SK-N-SH (cell line): ENCODE data around the gene RAD1. TPM values are rescaled to one million over a fixed set of nuclear protein-coding genes. Genes with fewer than 3 reads are reported as not detected.
A peak's percentile ranks its signal among the peaks of the same experiment; 100 is the strongest.

ENCODE experiments used
- CTCF ChIA-PET: fragments of 300-600, 350-600 bp; formaldehyde crosslinking; extraction: SDS; loops from one replicate; lab custom pipeline; 2021; lab: Yijun Ruan, JAX
- POLR2A ChIA-PET: fragments of 350-600 bp; sonication (Branson Sonifier 250); formaldehyde crosslinking; extraction: SDS; loops from one replicate; lab custom pipeline; 2020; ENCODE audit warnings: antibody characterized with exemption, inconsistent platforms; lab: Yijun Ruan, JAX
- DNase-seq: peaks from one replicate; pipeline ENCODE4 v3.0.0; 2012
- H2AFZ ChIP-seq: fragments of 200-600 bp; sonication (generic); 2 replicates; pipeline ENCODE4 v1.8.1; 2016; ENCODE audit warnings: antibody characterized with exemption, mild to moderate bottlenecking, low read depth
- H3F3A ChIP-seq: fragments of 200-600 bp; sonication (generic); replicated peaks from 2 replicates; pipeline ENCODE3; 2016; ENCODE audit warnings: antibody characterized with exemption, mild to moderate bottlenecking; ENCODE audit not compliant: insufficient read depth
- H3K27ac ChIP-seq, 2 experiments: fragments of 200-500 bp in 1 of 2; fragments of 200-600 bp in 1 of 2; sonication (Bioruptor generic) in 1 of 2; sonication (generic), shearing (Covaris generic) in 1 of 2; 2 replicates each; pipeline versions ENCODE4 v1.5.1 to v1.6.1; 2014 to 2016; ENCODE audit warnings: low read depth in 2 of 2, inconsistent platforms in 1 of 2, low read length in 1 of 2, mild to moderate bottlenecking in 1 of 2, mixed read lengths in 1 of 2
- H3K27me3 ChIP-seq: fragments of 200-600 bp; sonication (generic), shearing (Covaris generic); 2 replicates; pipeline ENCODE4 v1.6.1; 2016; ENCODE audit warnings: mixed run types; ENCODE audit not compliant: insufficient read depth
- H3K36me3 ChIP-seq, 2 experiments: fragments of 200-500 bp in 1 of 2; fragments of 200-600 bp in 1 of 2; sonication (Bioruptor generic) in 1 of 2; sonication (generic) in 1 of 2; replicated peaks in 1 of 2; 2 replicates each; pipeline versions ENCODE3 to v1.5.1; 2014 to 2016; ENCODE audit warnings: low read length in 1 of 2, mild to moderate bottlenecking in 1 of 2; ENCODE audit not compliant: insufficient read depth in 2 of 2, control insufficient read depth in 1 of 2
- H3K4me1 ChIP-seq, 2 experiments: fragments of 200-500 bp in 1 of 2; fragments of 200-600 bp in 1 of 2; sonication (Bioruptor generic) in 1 of 2; sonication (generic), shearing (Covaris generic) in 1 of 2; 2 replicates each; pipeline versions ENCODE4 v1.5.1 to v1.6.1; 2014 to 2016; ENCODE audit warnings: low read depth in 1 of 2, low read length in 1 of 2, mixed run types in 1 of 2; ENCODE audit not compliant: insufficient read depth in 2 of 2, control insufficient read depth in 1 of 2
- H3K4me2 ChIP-seq: fragments of 200-600 bp; sonication (generic), shearing (Covaris generic); 2 replicates; pipeline ENCODE4 v1.6.1; 2017; ENCODE audit warnings: mixed run types
- H3K4me3 ChIP-seq, 2 experiments: fragments of 200-500 bp in 1 of 2; fragments of 200-600 bp in 1 of 2; sonication (Bioruptor generic) in 1 of 2; sonication (generic), shearing (Covaris generic) in 1 of 2; 2 replicates each; pipeline versions ENCODE4 v1.5.1 to v1.8.1; 2014 to 2016; ENCODE audit warnings: low read depth in 2 of 2, inconsistent platforms in 1 of 2, low read length in 1 of 2, mild to moderate bottlenecking in 1 of 2, mixed read lengths in 1 of 2, moderate library complexity in 1 of 2
- H3K79me2 ChIP-seq: fragments of 200-600 bp; sonication (generic); 2 replicates; pipeline ENCODE4 v1.8.1; 2017; ENCODE audit warnings: mild to moderate bottlenecking; ENCODE audit not compliant: insufficient read depth
- H3K9ac ChIP-seq: fragments of 200-600 bp; sonication (generic); 2 replicates; pipeline ENCODE4 v1.6.1; 2017; ENCODE audit warnings: mixed run types
- H3K9me2 ChIP-seq: fragments of 200-600 bp; sonication (generic); 2 replicates; pipeline ENCODE4 v1.6.1; 2017; ENCODE audit warnings: mixed run types
- H3K9me3 ChIP-seq: fragments of 200-600 bp; sonication (generic); 2 replicates; pipeline ENCODE4 v1.6.1; 2017; ENCODE audit warnings: mixed run types, mild to moderate bottlenecking, moderate library complexity
- H4K20me1 ChIP-seq: fragments of 200-600 bp; sonication (generic); 2 replicates; pipeline ENCODE4 v1.6.1; 2017; ENCODE audit warnings: mild to moderate bottlenecking, mixed run types; ENCODE audit not compliant: insufficient read depth
- CHD2 ChIP-seq: fragments of 150-350 bp; IDR thresholded peaks from 2 replicates; pipeline ENCODE4 v1.6.1; 2018; ENCODE audit warnings: low read length; ENCODE audit not compliant: partially characterized antibody
- ELF1 ChIP-seq: IDR thresholded peaks from 2 replicates; pipeline ENCODE4 v1.4.0; 2012
- EZH2phosphoT487 ChIP-seq: fragments of 200-600 bp; sonication (generic); IDR thresholded peaks from 2 replicates; pipeline ENCODE4 v1.6.1; 2017; ENCODE audit warnings: low read depth, mixed run types, mild to moderate bottlenecking, antibody characterized with exemption, moderate library complexity, borderline replicate concordance
- FOSL2 ChIP-seq: IDR thresholded peaks from 2 replicates; pipeline ENCODE4 v1.4.0; 2012; ENCODE audit warnings: low read depth, mild to moderate bottlenecking, moderate library complexity, borderline replicate concordance
- FOXJ3 ChIP-seq: sonication (generic); formaldehyde crosslinking; IDR thresholded peaks from 2 replicates; pipeline ENCODE4 v1.5.1; 2020; ENCODE audit warnings: mild to moderate bottlenecking, missing genetic modification reagents
- FOXM1 ChIP-seq: IDR thresholded peaks from 2 replicates; pipeline ENCODE4 v1.4.0; 2012; ENCODE audit warnings: low read depth, mild to moderate bottlenecking
- GABPA ChIP-seq: IDR thresholded peaks from 2 replicates; pipeline ENCODE4 v1.4.0; 2012; ENCODE audit warnings: low read depth, mild to moderate bottlenecking
- GATA2 ChIP-seq: sonication (generic); formaldehyde crosslinking; IDR thresholded peaks from 2 replicates; pipeline ENCODE4 v1.5.0; 2020; ENCODE audit warnings: mild to moderate bottlenecking, missing genetic modification reagents
- MXI1 ChIP-seq: IDR thresholded peaks from 2 replicates; pipeline ENCODE4 v1.6.1; 2012; ENCODE audit warnings: mild to moderate bottlenecking, low read depth, low read length, improper control_type of control experiment
- NFIC ChIP-seq: IDR thresholded peaks from 2 replicates; pipeline ENCODE4 v1.4.0; 2012; ENCODE audit warnings: borderline replicate concordance
- NRF1 ChIP-seq: IDR thresholded peaks from 2 replicates; pipeline ENCODE4 v1.6.1; 2012; ENCODE audit warnings: low read depth, mild to moderate bottlenecking, low read length
- RAD21 ChIP-seq: IDR thresholded peaks from 2 replicates; pipeline ENCODE4 v1.6.1; 2012; ENCODE audit warnings: mild to moderate bottlenecking, low read length
- RFX5 ChIP-seq: IDR thresholded peaks from 2 replicates; pipeline ENCODE4 v1.6.1; 2012; ENCODE audit warnings: mild to moderate bottlenecking, improper control_type of control experiment, low read length
- SIN3A ChIP-seq: IDR thresholded peaks from 2 replicates; pipeline ENCODE4 v1.6.1; 2012; ENCODE audit warnings: low read depth, mild to moderate bottlenecking, low read length, moderate library complexity, borderline replicate concordance
- SMC3 ChIP-seq: IDR thresholded peaks from 2 replicates; pipeline ENCODE4 v1.6.1; 2012; ENCODE audit warnings: low read depth, low read length, improper control_type of control experiment
- TAF1 ChIP-seq: IDR thresholded peaks from 2 replicates; pipeline ENCODE4 v1.6.1; 2012; ENCODE audit warnings: low read depth, mild to moderate bottlenecking, low read length, moderate library complexity, borderline replicate concordance
- YY1 ChIP-seq: IDR thresholded peaks from 2 replicates; pipeline ENCODE4 v1.4.0; 2012; ENCODE audit warnings: low read depth, mild to moderate bottlenecking
- WGBS: methylation state at CpG from one replicate; pipeline ENCODE4 v1.1.6; 2017; ENCODE audit warnings: low lambda C conversion rate; 5-methylcytosine and 5-hydroxymethylcytosine counted together
- polyA plus RNA-seq, 3 experiments: library from polyadenylated mRNA; depleted of rRNA; stranded (reverse); fragments of >200 nt; gene quantifications; 2 replicates each; pipeline ENCODE4 v1.2.3, GENCODE V29; 2012
- TF ChIP-seq, protein P1 (sequence below): fragments of 200-600 bp; sonication (generic); IDR thresholded peaks from 2 replicates; pipeline ENCODE4 v1.6.1; 2017; ENCODE audit warnings: antibody characterized with exemption, mild to moderate bottlenecking, moderate library complexity
- TF ChIP-seq, protein P2 (sequence below): IDR thresholded peaks from 2 replicates; pipeline ENCODE4 v1.6.1; 2012; ENCODE audit warnings: mild to moderate bottlenecking, low read depth, low read length, moderate library complexity
- TF ChIP-seq, protein P3 (sequence below): IDR thresholded peaks from 2 replicates; pipeline ENCODE4 v1.4.0; 2012; ENCODE audit warnings: low read depth, borderline replicate concordance
- TF ChIP-seq, protein P4 (sequence below): fragments of 150-350 bp; IDR thresholded peaks from 2 replicates; pipeline ENCODE4 v1.6.1; 2017; ENCODE audit warnings: antibody characterized with exemption, low read length, low read depth, borderline replicate concordance
- TF ChIP-seq, protein P5 (sequence below): IDR thresholded peaks from 2 replicates; pipeline ENCODE4 v1.4.0; 2012; ENCODE audit warnings: low read depth
- TF ChIP-seq, protein P6 (sequence below): IDR thresholded peaks from 2 replicates; pipeline ENCODE4; 2012

Gene RAD1
- polyA plus RNA-seq, 1 of the 3 experiments (the other 2 are of a cell fraction) = 21.2 TPM

DNA sequence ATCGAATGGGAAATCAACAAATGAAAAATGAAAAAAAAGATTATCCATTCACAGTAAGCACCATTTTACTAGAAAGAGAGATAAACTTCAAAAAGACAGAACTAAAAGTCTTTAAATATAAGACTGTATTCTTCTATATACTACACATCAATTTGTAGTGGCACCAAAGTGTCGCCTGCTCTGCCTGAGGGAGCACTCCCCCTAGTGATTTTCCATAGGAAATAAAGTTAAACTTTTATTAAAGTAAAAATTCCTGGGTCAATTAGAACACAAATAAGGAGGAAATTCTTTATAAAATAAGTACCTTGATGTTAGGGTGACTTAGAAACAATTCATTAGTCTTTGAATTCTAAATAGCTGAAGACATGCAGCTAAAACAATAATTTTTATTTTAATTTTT is 9.7 kb downstream of the RAD1 start:
- no peak overlapping the region for H3K4me3 ChIP-seq
- no peaks in the 10 kb centered on the region for H3K9me2 ChIP-seq
- 80% methylated on average over 2 of the region's 2 CpGs for whole genome bisulfite sequencing
- peak; percentile 8 for DNase-seq
- CTCF ChIA-PET = interaction anchor here (1.4 to 2.3 kb wide), 2 partner anchors 8 to 382 kb away, joined by 4 to 9 read pairs; no protein-coding TSS in a partner anchor
- no peak overlapping the region for H3K9ac ChIP-seq
- H3K36me3 ChIP-seq = peaks cover 28 to 38% of the 10 kb centered on the region in 2 experiments
- no peak overlapping the region for H3K27ac ChIP-seq
- no peaks in the 10 kb centered on the region for H4K20me1 ChIP-seq
- H3K79me2 ChIP-seq = no peaks in the 10 kb centered on the region
- POLR2A ChIA-PET = no interaction called here
- H2AFZ ChIP-seq = no peak overlapping the region
- H3K4me1 ChIP-seq = no peaks in the 10 kb centered on the region
- H3K27me3 ChIP-seq = no peaks in the 10 kb centered on the region
- H3K9me3 ChIP-seq = no peaks in the 10 kb centered on the region
- no peak for TF ChIP-seq FOXM1
- TF ChIP-seq, protein P1, sequence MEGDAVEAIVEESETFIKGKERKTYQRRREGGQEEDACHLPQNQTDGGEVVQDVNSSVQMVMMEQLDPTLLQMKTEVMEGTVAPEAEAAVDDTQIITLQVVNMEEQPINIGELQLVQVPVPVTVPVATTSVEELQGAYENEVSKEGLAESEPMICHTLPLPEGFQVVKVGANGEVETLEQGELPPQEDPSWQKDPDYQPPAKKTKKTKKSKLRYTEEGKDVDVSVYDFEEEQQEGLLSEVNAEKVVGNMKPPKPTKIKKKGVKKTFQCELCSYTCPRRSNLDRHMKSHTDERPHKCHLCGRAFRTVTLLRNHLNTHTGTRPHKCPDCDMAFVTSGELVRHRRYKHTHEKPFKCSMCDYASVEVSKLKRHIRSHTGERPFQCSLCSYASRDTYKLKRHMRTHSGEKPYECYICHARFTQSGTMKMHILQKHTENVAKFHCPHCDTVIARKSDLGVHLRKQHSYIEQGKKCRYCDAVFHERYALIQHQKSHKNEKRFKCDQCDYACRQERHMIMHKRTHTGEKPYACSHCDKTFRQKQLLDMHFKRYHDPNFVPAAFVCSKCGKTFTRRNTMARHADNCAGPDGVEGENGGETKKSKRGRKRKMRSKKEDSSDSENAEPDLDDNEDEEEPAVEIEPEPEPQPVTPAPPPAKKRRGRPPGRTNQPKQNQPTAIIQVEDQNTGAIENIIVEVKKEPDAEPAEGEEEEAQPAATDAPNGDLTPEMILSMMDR = peak; percentile 71
- TF ChIP-seq YY1 = no peak
- no peak for TF ChIP-seq CHD2
- no peak for TF ChIP-seq EZH2phosphoT487
- TF ChIP-seq FOXJ3 (CRISPR knock-in tag) = no peak
- TF ChIP-seq, protein P2, sequence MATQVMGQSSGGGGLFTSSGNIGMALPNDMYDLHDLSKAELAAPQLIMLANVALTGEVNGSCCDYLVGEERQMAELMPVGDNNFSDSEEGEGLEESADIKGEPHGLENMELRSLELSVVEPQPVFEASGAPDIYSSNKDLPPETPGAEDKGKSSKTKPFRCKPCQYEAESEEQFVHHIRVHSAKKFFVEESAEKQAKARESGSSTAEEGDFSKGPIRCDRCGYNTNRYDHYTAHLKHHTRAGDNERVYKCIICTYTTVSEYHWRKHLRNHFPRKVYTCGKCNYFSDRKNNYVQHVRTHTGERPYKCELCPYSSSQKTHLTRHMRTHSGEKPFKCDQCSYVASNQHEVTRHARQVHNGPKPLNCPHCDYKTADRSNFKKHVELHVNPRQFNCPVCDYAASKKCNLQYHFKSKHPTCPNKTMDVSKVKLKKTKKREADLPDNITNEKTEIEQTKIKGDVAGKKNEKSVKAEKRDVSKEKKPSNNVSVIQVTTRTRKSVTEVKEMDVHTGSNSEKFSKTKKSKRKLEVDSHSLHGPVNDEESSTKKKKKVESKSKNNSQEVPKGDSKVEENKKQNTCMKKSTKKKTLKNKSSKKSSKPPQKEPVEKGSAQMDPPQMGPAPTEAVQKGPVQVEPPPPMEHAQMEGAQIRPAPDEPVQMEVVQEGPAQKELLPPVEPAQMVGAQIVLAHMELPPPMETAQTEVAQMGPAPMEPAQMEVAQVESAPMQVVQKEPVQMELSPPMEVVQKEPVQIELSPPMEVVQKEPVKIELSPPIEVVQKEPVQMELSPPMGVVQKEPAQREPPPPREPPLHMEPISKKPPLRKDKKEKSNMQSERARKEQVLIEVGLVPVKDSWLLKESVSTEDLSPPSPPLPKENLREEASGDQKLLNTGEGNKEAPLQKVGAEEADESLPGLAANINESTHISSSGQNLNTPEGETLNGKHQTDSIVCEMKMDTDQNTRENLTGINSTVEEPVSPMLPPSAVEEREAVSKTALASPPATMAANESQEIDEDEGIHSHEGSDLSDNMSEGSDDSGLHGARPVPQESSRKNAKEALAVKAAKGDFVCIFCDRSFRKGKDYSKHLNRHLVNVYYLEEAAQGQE = no peak
- TF ChIP-seq SMC3 = peak; percentile 26
- TF ChIP-seq SIN3A = no peak
- TF ChIP-seq, protein P3, sequence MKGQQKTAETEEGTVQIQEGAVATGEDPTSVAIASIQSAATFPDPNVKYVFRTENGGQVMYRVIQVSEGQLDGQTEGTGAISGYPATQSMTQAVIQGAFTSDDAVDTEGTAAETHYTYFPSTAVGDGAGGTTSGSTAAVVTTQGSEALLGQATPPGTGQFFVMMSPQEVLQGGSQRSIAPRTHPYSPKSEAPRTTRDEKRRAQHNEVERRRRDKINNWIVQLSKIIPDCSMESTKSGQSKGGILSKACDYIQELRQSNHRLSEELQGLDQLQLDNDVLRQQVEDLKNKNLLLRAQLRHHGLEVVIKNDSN = no peak
- no peak for TF ChIP-seq GABPA
- no peak for TF ChIP-seq TAF1
- no peak for TF ChIP-seq NRF1
- TF ChIP-seq, protein P4, sequence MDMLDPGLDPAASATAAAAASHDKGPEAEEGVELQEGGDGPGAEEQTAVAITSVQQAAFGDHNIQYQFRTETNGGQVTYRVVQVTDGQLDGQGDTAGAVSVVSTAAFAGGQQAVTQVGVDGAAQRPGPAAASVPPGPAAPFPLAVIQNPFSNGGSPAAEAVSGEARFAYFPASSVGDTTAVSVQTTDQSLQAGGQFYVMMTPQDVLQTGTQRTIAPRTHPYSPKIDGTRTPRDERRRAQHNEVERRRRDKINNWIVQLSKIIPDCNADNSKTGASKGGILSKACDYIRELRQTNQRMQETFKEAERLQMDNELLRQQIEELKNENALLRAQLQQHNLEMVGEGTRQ = no peak
- TF ChIP-seq GATA2 = no peak
- TF ChIP-seq RFX5 = no peak
- TF ChIP-seq MXI1 = no peak
- TF ChIP-seq, protein P5, sequence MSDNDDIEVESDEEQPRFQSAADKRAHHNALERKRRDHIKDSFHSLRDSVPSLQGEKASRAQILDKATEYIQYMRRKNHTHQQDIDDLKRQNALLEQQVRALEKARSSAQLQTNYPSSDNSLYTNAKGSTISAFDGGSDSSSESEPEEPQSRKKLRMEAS = no peak
- no peak for TF ChIP-seq ELF1
- no peak for TF ChIP-seq NFIC
- TF ChIP-seq, protein P6, sequence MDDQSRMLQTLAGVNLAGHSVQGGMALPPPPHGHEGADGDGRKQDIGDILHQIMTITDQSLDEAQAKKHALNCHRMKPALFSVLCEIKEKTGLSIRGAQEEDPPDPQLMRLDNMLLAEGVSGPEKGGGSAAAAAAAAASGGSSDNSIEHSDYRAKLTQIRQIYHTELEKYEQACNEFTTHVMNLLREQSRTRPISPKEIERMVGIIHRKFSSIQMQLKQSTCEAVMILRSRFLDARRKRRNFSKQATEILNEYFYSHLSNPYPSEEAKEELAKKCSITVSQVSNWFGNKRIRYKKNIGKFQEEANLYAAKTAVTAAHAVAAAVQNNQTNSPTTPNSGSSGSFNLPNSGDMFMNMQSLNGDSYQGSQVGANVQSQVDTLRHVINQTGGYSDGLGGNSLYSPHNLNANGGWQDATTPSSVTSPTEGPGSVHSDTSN = no peak
- TF ChIP-seq FOSL2 = no peak
- TF ChIP-seq RAD21 = peak; percentile 46
- H3F3A ChIP-seq = peaks cover 15% of the 10 kb centered on the region
- no peak overlapping the region for H3K4me2 ChIP-seq
